ENCODE results near the gene BCO1.
A peak's percentile ranks its signal among the peaks of the same experiment; 100 is the strongest.
"Not testable (repeated sequence)": the region's sequence is repeated elsewhere in the genome, so short reads cannot be mapped to it uniquely, and the experiment has no call there.

BCO1 gene, protein sequence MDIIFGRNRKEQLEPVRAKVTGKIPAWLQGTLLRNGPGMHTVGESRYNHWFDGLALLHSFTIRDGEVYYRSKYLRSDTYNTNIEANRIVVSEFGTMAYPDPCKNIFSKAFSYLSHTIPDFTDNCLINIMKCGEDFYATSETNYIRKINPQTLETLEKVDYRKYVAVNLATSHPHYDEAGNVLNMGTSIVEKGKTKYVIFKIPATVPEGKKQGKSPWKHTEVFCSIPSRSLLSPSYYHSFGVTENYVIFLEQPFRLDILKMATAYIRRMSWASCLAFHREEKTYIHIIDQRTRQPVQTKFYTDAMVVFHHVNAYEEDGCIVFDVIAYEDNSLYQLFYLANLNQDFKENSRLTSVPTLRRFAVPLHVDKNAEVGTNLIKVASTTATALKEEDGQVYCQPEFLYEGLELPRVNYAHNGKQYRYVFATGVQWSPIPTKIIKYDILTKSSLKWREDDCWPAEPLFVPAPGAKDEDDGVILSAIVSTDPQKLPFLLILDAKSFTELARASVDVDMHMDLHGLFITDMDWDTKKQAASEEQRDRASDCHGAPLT

DNA sequence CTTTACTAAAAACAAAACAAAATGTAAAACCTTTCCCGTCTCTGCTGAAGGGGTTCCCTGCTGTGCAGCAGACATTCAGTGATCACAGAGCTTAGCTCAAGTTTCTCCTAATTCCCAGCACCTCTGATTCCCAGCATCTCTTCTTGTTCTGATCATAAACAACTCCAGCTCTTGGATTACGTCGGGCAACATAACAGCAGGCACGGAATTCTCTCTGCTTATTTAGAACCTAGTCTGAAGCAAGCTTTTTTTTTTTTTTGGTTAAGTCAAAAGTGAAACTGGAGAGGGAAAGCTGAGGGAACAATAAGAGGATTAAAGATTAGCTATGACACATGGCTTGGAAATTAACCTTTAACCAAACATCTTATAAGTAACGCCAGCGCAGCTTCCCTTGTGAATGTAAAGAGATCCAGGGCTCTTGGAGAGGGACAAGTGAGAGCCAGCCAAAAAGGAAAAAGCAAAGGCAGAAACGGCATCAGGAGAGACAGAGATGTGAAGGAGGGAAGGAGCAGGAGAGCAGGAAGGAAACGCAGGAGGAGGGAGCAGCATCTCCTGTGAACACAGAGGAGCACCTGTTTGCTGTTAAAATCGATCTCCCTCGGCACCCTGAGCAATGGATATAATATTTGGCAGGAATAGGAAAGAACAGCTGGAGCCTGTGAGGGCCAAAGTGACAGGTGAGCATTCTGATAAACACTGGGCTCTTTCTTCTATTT, at the start of gene BCO1:
BCO1 (plus strand) TSS at position 394 of the 716 bp plus-strand sequence; CDS start at position 614, 220 bp downstream.
- peak; percentile 25 for DNase-seq (ENCODE audit: low read depth, low spot score)

DNA sequence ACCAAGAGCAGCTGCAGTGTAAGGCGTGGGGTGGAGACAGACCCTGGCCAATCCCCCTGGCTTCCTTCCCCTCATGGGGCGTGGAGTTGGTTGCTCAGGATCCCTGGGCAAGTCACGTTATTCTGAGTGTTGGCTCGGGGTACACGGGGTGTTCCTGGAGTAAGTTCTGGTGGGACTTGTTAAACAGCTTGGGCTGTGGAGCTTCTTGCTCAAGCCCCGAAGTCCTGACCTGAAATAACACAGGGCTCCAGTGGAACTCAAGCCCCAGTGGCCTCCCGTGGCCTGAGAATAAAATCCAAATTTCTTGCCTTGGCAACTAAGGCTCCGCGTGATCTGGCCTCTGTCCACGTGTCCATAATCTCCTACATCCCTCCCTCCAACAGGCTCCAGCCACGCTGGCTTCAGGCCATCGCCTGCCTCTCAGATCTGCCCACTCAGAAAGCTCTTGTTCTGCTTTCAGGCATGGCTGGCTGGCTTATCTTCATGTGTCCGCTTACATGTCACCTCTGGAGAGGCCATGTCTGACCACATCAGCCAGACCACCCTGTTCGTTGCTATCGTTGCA, 49.3 kb upstream of the BCO1 start:
- no peak for DNase-seq (ENCODE audit: low read depth, low spot score)

GRCh38 chr16:81190667-81191066, 47.8 kb upstream of the BCO1 start:
- no peak for DNase-seq (ENCODE audit: low read depth, low spot score)

DNA sequence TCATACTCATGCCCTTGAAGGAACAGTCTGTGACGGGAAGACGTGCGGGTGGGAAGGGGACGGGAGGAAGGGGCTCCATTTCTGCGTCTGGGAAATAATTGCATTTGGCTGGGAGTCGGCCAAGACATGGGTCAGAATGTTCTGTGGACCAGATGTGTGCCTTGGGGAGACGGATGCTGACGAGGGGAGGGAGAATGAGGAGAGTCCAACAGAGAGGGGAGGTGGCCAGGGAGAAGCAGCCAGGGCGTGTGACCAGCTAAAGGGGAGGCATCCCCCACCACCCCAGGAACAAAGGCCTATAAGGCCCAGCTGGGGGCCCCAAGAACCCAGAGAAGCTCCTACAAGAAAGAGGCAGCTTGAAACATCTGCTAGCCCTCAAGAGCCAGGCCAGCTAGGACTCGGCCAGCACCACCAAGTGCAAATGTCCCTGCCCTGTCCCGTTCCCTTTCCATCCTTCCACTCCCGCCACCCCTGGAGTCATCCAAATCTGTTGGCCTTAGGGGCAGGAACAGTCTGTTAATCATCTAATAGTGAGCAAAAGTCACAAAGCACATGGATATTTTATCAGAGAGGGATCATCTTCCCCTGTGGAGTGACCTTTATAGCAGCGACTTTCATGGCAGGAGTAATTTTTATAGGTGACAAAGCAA, 42.5 kb upstream of the BCO1 start:
- no peak for DNase-seq (ENCODE audit: low read depth, low spot score)

DNA sequence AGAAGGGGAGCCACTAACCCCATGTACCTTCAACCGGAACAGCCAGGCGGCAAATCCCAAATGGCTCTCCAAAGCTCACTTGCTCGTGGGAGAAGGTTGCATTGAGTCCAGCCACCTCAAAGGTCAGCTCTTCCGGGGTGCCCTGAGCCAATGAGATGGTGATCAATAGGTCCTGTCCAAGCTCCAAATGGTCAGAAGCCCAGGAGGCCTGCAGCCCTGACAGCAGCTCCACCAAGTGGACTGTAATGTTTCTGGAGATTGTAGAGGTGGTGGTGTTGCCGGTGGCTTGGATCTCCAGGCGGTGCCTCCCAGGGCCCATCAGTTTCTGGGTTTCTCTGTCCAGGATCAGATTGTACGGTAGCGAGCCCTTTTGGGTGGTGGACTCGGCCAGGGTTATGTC, 39.9 kb upstream of the BCO1 start:
- DNase-seq (ENCODE audit: low read depth, low spot score): no peak

DNA sequence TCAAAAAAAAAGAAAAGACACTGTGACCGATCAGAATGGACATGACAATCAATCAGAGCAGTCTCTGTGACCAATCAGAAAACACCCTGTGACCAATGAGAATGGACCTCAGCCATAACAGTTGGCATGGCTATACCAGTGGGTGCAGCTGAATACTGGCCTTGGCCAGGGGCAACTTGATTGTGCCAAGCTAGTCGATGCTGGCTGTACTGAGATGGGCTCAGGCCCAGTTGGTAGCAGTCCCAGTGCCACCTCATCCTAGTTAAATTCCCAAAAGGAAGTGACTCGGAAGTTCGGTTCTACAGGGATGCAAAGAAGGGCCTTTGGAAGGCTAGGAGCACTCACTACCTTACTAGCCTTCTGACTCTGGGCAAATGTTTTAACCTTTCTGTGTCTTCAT, 37.2 kb upstream of the BCO1 start:
- no peak for DNase-seq (ENCODE audit: low read depth, low spot score)

- DNase-seq (ENCODE audit: low read depth, low spot score): peak; percentile 61
Measured at GRCh38 chr16:81204798-81205680, 33.5 kb upstream of the BCO1 start.

GRCh38 chr16:81207076-81207475, 31.4 kb upstream of the BCO1 start:
- no peak for DNase-seq (ENCODE audit: low read depth, low spot score)

GRCh38 chr16:81210807-81211206, 27.7 kb upstream of the BCO1 start:
- DNase-seq (ENCODE audit: low read depth, low spot score): no peak

DNA sequence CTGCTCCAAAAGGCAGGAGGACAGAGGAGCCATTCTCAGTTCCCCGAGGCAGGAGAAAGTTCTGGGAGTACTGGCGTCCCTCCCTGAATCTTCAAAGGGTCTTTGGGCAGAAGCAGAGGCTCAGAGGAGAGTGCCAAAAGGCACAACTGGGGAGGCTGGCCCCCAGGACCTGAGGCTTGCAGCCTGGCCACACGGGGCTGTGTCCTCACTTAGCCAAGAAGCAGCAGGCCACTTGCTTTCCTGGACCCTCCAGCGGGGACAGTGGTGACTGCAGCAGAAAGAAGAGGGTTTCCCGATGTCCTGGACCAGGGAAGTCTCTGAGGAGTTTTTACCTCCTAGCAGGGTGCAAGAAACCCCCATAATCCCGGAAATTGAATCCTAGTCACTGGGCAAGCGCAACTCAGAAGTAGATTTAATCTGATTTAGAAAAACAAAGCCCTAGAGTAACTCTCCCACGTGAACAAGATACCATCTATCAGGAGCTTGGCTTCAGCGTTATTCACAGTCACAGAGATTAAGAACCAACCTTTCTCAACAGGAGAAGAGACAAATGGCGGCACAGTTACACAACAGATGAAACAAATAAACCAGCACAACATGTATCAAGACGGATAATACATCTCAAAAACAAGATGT, 25.5 kb upstream of the BCO1 start:
- DNase-seq (ENCODE audit: low read depth, low spot score): no peak

DNA sequence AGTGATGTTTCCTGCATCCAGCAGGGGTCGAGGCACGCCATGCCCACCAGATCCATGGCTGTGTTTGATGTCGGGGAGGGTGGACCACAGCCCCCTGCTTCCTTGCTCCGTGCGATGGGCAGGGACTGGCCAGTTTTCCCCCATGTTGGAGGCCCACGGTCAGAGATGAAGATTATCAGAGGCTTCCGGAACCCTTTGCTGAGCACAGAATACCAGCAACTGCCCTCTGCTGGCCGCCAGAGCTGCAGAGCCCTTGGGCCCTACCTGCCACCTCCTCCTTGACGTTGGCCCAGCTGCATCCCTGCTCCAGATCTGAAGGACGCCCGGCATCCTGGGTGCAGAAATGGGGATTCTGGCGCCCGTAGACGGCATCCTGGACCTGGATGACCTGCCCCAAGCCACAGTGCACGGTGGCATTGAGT, 23.7 kb upstream of the BCO1 start:
- peak; percentile 71 for DNase-seq (ENCODE audit: low read depth, low spot score)

GRCh38 chr16:81216114-81216513, 22.4 kb upstream of the BCO1 start:
- DNase-seq (ENCODE audit: low read depth, low spot score): no peak

- DNase-seq (ENCODE audit: low read depth, low spot score): no peak
Measured at GRCh38 chr16:81216706-81217105, 21.8 kb upstream of the BCO1 start.

- DNase-seq (ENCODE audit: low read depth, low spot score): no peak
Measured at GRCh38 chr16:81219151-81219550, 19.3 kb upstream of the BCO1 start.

DNA sequence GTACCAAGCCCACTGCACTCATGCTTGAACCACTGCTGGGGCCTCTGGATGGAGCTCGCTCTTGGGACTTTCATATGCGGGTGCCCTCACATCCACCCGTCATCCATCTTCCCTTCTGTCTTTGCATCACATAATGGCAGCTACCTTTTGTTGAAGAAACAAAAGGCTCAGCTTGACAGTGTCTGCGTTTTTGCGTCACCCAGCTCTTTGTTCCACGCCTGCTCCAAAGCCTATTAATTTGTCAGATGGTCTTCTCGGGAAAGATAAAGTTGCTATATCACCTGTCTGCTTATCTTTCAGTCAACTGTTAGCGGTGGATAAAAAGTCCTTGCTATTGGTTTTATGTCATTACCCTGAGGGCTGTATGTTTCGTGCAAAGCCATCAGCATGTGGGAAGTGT, 18.1 kb upstream of the BCO1 start:
- peak; percentile 37 for DNase-seq (ENCODE audit: low read depth, low spot score)

DNA sequence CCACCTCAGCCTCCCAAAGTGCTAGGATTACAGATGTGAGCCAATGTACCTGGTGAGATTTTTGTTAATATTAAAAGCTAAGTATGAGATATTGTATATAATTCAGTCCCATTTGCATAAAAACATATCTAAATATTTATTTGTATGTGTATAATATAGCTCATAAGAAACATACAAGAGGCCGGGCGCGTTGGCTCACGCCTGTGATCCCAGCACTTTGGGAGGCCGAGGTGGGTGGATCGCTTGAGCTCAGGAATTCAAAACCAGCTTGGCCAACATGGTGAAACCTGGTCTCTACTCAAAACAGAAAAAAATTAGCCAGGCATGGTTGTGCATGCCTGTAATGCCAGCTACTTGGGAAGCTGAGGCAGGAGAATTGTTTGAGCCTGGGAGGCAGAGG, 16.8 kb upstream of the BCO1 start:
- no peak for DNase-seq (ENCODE audit: low read depth, low spot score)

DNA sequence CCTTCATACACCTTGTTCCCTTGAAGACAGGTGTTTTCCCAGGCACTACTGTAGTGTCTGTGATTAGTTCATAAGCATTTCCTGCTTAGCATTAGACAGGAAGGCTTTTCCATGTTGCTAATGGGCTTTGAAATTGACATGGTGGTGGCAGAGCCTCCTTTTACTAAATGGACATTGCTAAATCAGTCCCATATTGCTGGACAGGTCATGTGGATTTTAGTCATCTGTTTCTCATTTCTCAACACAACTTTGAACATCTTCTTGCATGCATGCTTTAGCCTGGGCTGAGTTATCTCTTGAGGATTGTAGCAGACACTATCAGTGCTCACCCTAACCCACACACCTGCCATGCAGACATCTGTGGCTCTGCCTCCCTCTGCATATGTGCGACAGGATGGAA, 13.7 kb upstream of the BCO1 start:
- DNase-seq (ENCODE audit: low read depth, low spot score): no peak

- not testable (repeated sequence) for DNase-seq (ENCODE audit: low read depth, low spot score)
Measured at GRCh38 chr16:81225697-81226096, 12.8 kb upstream of the BCO1 start.

- no peak for DNase-seq (ENCODE audit: low read depth, low spot score)
Measured at GRCh38 chr16:81227785-81228184, 10.7 kb upstream of the BCO1 start.

GRCh38 chr16:81229811-81230210, 8.7 kb upstream of the BCO1 start:
- no peak for DNase-seq (ENCODE audit: low read depth, low spot score)
